Right atrium auricular region (tissue), 2 donors: ENCODE measurements around the gene TBC1D2B. TPM values are rescaled to one million over a fixed set of nuclear protein-coding genes. Genes with fewer than 3 reads are reported as not detected.
A peak's percentile ranks its signal among the peaks of the same experiment; 100 is the strongest.
"Not testable (repeated sequence)": the region's sequence is repeated elsewhere in the genome, so short reads cannot be mapped to it uniquely, and the experiment has no call there.

ENCODE experiments used
- DNase-seq: peaks from one replicate; pipeline ENCODE4 v3.0.0-alpha.2; 2019; ENCODE audit warnings: low spot score
- H3K27ac ChIP-seq, 2 donors: fragments of 200-600 bp; sonication (generic); 1 replicate in 1 of 2; 2 replicates in 1 of 2; pipeline ENCODE4 v1.5.1; 2016 to 2019
- H3K27me3 ChIP-seq, 2 donors: fragments of 200-600 bp; sonication (generic); one replicate each; pipeline versions ENCODE4 v1.5.1 to v1.6.0; 2017 to 2019
- H3K36me3 ChIP-seq: fragments of 200-600 bp; sonication (generic); one replicate; pipeline ENCODE4 v1.5.1; 2016
- H3K4me1 ChIP-seq, 2 donors: fragments of 200-600 bp; sonication (generic); one replicate each; pipeline versions ENCODE4 v1.5.1 to v1.6.0; 2017 to 2019
- H3K4me3 ChIP-seq, 2 donors: fragments of 200-600 bp; sonication (generic); 1 replicate in 1 of 2; 2 replicates in 1 of 2; pipeline ENCODE4 v1.5.1; 2017 to 2019; ENCODE audit warnings: mild to moderate bottlenecking in 1 of 2, moderate library complexity in 1 of 2
- H3K9me3 ChIP-seq, 2 donors: fragments of 200-600 bp; sonication (generic); one replicate each; pipeline ENCODE4 v1.5.1; 2019
- total RNA-seq, 2 donors: library from RNA; depleted of rRNA; stranded (reverse); fragments of >200 nt; gene quantifications; one replicate each; pipeline ENCODE4 v1.1.0, GENCODE V29; 2016
- TF ChIP-seq, protein P1 (sequence below), 2 donors: fragments of 200-600 bp; sonication (generic); IDR thresholded peaks; one replicate each; pipeline ENCODE4 v1.5.1; 2019; ENCODE audit warnings: antibody characterized with exemption in 2 of 2

The TBC1D2B gene
- total RNA-seq, 2 donors from 2014 or later = 12.5 to 27.7 TPM

DNA sequence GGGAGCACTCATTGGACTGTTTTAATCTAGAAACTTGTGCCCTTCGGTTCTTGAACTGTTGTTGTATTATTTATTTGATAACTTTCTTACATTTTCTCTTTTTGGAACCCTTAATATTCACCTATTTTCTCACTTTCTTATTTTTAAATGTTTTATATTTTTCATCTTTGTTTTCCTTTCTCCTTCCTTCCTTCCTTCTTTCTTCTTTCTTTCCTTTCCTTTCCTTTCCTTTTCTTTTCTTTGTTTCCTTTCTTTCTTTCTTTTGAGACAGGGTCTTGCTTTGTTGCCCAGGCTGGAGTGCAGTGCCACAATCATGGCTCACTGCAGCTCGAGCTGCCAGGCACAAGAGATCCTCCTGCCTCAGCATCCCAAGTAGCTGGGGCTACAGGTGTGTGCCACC, 108.5 kb downstream of the TBC1D2B start:
- no peak overlapping the region for H3K27ac ChIP-seq
- no peaks in the 10 kb centered on the region for H3K36me3 ChIP-seq
- peaks cover 0 to 9% of the 10 kb centered on the region in 2 donors for H3K4me1 ChIP-seq
- no peaks in the 10 kb centered on the region for H3K27me3 ChIP-seq
- TF ChIP-seq, protein P1, sequence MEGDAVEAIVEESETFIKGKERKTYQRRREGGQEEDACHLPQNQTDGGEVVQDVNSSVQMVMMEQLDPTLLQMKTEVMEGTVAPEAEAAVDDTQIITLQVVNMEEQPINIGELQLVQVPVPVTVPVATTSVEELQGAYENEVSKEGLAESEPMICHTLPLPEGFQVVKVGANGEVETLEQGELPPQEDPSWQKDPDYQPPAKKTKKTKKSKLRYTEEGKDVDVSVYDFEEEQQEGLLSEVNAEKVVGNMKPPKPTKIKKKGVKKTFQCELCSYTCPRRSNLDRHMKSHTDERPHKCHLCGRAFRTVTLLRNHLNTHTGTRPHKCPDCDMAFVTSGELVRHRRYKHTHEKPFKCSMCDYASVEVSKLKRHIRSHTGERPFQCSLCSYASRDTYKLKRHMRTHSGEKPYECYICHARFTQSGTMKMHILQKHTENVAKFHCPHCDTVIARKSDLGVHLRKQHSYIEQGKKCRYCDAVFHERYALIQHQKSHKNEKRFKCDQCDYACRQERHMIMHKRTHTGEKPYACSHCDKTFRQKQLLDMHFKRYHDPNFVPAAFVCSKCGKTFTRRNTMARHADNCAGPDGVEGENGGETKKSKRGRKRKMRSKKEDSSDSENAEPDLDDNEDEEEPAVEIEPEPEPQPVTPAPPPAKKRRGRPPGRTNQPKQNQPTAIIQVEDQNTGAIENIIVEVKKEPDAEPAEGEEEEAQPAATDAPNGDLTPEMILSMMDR (IDR thresholded peaks at IDR 0.05) = no peak
- H3K4me3 ChIP-seq = no peak overlapping the region
- DNase-seq = no peak
- H3K9me3 ChIP-seq = no peaks in the 10 kb centered on the region

DNA sequence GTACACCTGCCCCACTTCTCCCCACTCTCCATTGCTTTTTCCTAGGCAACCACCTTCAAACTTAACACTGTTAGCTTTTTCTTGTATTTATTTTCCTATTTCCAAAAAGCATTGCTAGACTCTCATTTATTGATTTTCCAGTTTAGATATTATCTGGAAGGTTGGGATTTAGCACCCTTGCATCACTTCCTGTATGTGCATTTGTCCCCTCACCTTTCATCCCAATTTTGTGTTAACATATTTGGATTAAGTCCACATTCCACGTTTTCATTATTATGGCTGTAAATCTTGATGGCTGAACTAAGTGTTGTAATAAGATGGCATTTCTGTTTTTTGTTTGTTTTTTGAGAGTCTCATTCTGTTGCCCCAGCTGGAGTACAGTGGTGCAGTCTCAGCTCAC, 109.7 kb downstream of the TBC1D2B start:
- no peak for DNase-seq
- peaks cover 0 to 4% of the 10 kb centered on the region in 2 donors for H3K4me1 ChIP-seq
- TF ChIP-seq, protein P1 (IDR thresholded peaks at IDR 0.05) = no peak

DNA sequence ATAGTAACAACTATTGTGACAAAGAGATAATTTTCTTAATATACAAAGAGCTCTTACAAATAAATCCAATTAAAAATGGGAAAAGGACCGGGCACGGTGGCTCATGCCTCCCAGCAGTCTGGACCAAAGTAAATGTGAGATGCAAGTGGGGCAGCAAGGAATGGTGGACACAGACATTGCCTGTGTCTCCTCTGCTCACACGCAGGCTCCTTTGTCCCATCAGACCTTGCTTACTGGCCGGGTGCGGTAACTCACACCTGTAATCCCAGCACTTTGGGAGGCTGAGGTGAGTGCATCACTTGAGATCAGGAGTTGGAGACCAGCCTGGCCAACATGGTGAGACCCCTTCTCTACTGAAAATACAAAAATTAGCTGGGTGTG, 110.3 kb downstream of the TBC1D2B start:
- DNase-seq, H3K4me3 ChIP-seq, H3K27ac ChIP-seq, H3K9me3 ChIP-seq, H3K27me3 ChIP-seq, H3K36me3 ChIP-seq, H3K4me1 ChIP-seq: not testable (repeated sequence)

More for the DNA sequence above, 109.7 kb downstream of the TBC1D2B start:
- no peak overlapping the region for H3K27ac ChIP-seq
- no peaks in the 10 kb centered on the region for H3K36me3 ChIP-seq
- H3K27me3 ChIP-seq = no peaks in the 10 kb centered on the region
- H3K4me3 ChIP-seq = no peak overlapping the region
- no peaks in the 10 kb centered on the region for H3K9me3 ChIP-seq

DNA sequence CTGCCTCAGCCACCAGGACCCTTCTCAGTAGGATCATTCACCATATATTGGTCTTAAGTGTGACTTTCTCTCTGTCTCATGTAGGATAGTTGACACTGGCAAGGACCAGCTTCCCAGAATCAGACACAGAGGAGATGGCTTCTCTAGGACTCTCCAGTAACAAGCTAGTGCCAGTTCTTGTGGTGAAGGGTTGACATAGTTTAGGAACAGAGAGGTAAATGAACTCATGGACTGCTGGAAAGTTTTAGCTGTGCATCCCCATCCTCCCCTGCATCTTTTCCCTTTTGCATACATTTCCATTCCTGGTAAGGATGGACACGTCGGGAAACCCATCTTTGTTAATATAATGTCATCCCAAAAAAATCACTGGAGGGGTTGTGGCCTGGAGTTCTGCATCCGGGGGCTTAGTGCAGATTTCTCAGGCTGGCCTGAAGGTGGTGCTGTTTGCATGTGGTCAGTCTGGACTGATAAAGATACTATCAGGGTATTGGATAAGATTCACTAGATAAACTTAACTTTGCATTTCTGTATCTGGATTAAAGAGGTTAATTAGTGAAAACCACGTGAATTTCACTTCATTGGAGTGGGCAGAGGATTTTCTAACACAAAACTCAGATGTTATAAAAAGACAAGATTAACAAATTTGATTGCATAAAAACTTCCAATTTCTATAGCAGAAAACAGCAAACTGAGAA, 110.8 kb downstream of the TBC1D2B start:
- Histone ChIP-seq H3K9me3 (no peaks in the 10 kb centered on the region), H3K36me3 (no peaks in the 10 kb centered on the region), H3K27ac (no peak overlapping the region), H3K4me1 (peaks cover 0 to 4% of the 10 kb centered on the region in 2 donors), H3K4me3 (no peak overlapping the region), H3K27me3 (no peaks in the 10 kb centered on the region)
- DNase-seq = peak; percentile 65
- TF ChIP-seq, protein P1 (IDR thresholded peaks at IDR 0.05) = peak; percentile 72 to 84

DNA sequence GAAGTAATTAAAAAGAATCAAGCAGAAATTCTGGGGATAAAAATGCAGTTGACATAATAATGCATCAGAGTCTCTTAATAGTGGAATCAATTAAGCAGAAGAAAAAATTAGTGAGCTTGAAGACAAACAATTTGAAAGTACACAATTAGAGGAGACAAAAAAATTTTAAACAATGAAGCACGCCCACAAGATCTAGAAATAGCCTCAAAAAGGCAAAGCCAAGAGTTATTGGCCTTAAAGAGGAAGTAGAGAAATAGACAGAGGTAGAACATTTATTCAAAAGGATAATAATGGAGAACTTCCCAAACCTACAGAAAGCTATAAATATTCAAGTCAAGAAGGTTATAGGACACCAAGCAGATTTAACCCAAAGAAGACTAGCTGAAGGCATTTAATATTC, 113.3 kb downstream of the TBC1D2B start:
- no peaks in the 10 kb centered on the region for H3K9me3 ChIP-seq
- H3K4me3 ChIP-seq = no peak overlapping the region
- peaks cover 0 to 5% of the 10 kb centered on the region in 2 donors for H3K4me1 ChIP-seq
- TF ChIP-seq, protein P1 (IDR thresholded peaks at IDR 0.05) = no peak
- DNase-seq = no peak
- H3K27ac ChIP-seq = no peak overlapping the region
- H3K27me3 ChIP-seq = no peaks in the 10 kb centered on the region
- H3K36me3 ChIP-seq = no peaks in the 10 kb centered on the region

DNA sequence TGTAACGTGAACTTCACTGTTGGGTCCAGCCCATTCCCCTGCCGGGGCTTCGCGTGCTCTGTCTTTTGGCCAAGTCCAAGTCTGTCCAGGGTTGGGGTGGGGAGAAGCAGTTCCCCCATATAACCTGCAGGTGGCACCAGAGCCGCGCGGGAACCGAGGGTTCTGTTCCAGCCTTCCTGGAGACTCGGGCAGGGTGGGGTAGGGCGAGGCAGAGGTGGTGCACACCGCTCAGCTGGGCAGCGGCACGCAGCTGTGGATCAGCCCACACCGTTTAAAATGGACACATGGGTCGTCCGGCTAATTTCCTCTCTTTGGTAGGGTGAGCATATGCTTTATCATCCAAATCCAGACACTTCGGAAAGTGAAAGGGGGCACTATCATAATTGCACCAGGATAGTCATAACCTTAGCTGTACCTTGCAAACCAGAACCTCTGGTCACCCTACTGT, 118.1 kb downstream of the TBC1D2B start:
- peak; percentile 83 for DNase-seq
- Histone ChIP-seq H3K4me3 (peak overlapping the region in 1 of 2 donors; percentile 27), H3K27ac (no peak overlapping the region), H3K9me3 (no peaks in the 10 kb centered on the region), H3K4me1 (peaks cover 0 to 8% of the 10 kb centered on the region in 2 donors), H3K36me3 (no peaks in the 10 kb centered on the region), H3K27me3 (no peaks in the 10 kb centered on the region)
- TF ChIP-seq, protein P1 (IDR thresholded peaks at IDR 0.05) = peak; percentile 98 to 99

DNA sequence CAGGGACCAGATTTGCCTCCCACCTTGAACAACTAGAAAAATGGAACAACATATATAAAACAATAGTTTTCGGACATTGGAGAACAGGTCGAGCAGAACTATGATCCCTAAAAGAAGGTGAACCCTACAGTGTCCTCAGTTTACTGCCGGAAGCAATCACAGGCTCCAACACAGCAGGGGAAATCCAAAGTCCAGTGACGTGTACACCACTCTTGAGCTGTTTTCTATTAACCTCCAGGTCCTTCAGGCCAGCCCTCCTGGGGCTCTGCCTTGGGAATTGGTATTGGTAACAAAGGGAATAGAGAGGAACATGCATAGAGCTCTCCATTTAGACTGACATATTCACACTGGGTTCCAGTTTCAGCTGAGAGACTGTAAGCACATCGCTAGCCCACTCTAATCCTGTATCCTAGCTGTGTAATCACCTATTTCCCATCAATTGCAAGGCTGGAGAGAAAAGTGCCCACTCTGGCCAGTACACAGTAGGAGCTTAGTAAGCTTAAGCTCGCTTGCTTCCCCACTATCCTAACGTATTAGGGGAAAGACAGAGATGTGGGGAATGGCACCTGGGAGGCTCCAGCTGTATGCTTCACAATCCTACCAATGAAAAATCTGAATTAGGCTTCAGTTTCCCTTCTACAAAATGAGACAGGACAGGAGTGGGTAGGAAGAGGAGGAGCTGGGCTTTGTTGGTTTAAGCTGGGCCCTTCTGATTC, 118.6 kb downstream of the TBC1D2B start:
- DNase-seq, H3K4me1 ChIP-seq, H3K27me3 ChIP-seq, H3K4me3 ChIP-seq, H3K27ac ChIP-seq, H3K36me3 ChIP-seq, H3K9me3 ChIP-seq: not testable (repeated sequence)

DNA sequence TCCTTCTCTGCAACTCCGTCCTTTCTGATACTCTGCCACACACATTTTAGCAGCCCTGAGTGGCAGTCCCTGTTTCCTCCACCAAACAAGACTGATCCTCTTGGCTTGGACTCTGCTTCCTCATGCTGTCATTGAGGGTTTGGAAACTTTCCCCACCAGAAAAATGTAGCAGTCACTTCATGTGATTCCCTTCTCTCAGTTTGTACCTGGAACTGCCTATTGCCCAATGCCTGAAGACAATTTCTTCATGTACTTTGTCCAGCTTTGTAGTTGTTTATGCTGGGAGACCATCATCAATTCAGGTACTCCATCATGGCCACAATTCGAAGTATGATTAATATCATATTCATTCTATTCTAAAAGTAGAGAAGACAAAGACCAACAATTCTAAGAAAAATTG, 119.5 kb downstream of the TBC1D2B start:
- H3K27ac ChIP-seq, H3K4me3 ChIP-seq, H3K27me3 ChIP-seq, DNase-seq, H3K9me3 ChIP-seq, H3K4me1 ChIP-seq, H3K36me3 ChIP-seq: not testable (repeated sequence)

DNA sequence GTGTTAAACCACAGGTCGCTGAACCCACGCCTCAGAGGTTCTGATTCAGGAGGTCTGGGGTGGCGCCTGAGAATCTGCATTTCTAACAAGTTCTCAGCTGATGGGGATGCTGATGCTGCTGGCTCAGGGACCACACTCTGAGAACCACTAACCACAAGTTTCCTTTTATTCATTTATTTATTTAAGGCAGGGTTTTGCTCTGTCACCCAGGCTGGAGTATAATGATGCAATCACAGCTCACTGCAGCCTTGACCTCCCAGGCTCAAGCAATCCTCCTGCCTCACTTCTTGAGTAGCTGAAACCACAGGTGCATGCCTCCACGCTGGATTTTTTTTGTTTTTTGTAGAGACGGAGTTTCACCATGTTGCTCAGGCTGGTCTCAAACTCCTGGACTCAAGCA, 123.6 kb downstream of the TBC1D2B start:
- not testable (repeated sequence) for H3K27ac ChIP-seq, H3K4me3 ChIP-seq, H3K27me3 ChIP-seq, DNase-seq, H3K36me3 ChIP-seq, H3K4me1 ChIP-seq, H3K9me3 ChIP-seq
